KOPT-K1 (cell line): Measurements from ENCODE around the gene FMN1.

Experiments used
- H3K27ac ChIP-seq: fragments of 200-600 bp; sonication (generic); 2 replicates; pipeline ENCODE4 v1.5.1; 2016; ENCODE audit warnings: antibody characterized with exemption, mild to moderate bottlenecking, low read depth, low read length; ENCODE audit not compliant: poor library complexity, severe bottlenecking
- H3K36me3 ChIP-seq: fragments of 200-600 bp; sonication (generic); 2 replicates; pipeline ENCODE4 v1.5.1; 2017; ENCODE audit warnings: antibody characterized with exemption, mild to moderate bottlenecking, low read length, moderate library complexity; ENCODE audit not compliant: insufficient read depth
- H3K9me3 ChIP-seq: fragments of 200-600 bp; sonication (generic); 2 replicates; pipeline ENCODE4 v1.5.1; 2017; ENCODE audit warnings: antibody characterized with exemption, low read length, mild to moderate bottlenecking; ENCODE audit not compliant: insufficient read depth, poor library complexity, severe bottlenecking

Gene FMN1

GRCh38 chr15:33125894-33126537, 68.5 kb downstream of the FMN1 start:
- H3K27ac ChIP-seq: peak overlapping the region; percentile 85
- H3K9me3 ChIP-seq: no peaks in the 10 kb centered on the region
- no peaks in the 10 kb centered on the region for H3K36me3 ChIP-seq

- Histone ChIP-seq H3K36me3 (no peaks in the 10 kb centered on the region), H3K27ac (peak overlapping the region; percentile 85), H3K9me3 (no peaks in the 10 kb centered on the region)
Measured at GRCh38 chr15:33124811-33125210, 69.7 kb downstream of the FMN1 start.

DNA sequence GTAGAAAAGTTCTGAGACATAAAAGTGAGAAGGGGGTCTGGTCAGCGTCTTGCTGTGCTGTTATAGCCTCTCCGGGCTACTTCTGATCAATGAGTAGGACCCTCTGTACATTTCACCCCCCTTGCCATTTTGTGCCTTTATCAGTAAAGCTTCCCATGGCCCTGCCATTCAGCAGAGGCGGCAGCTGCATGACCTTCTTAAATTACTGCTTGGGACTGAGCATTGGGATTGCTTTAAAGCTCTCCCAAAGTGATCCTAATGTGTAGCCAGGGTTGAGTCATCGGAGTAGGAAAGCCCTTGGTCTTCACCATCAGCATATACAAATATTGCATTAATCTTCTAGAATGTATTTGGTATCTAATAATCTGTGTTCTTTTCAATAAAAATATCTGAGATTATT, 70.2 kb downstream of the FMN1 start:
- H3K9me3 ChIP-seq: no peaks in the 10 kb centered on the region
- no peaks in the 10 kb centered on the region for H3K36me3 ChIP-seq
- no peak overlapping the region for H3K27ac ChIP-seq

- H3K27ac ChIP-seq: no peak overlapping the region
- H3K36me3 ChIP-seq: no peaks in the 10 kb centered on the region
- no peaks in the 10 kb centered on the region for H3K9me3 ChIP-seq
Measured at GRCh38 chr15:33119865-33120264, 74.6 kb downstream of the FMN1 start.

DNA sequence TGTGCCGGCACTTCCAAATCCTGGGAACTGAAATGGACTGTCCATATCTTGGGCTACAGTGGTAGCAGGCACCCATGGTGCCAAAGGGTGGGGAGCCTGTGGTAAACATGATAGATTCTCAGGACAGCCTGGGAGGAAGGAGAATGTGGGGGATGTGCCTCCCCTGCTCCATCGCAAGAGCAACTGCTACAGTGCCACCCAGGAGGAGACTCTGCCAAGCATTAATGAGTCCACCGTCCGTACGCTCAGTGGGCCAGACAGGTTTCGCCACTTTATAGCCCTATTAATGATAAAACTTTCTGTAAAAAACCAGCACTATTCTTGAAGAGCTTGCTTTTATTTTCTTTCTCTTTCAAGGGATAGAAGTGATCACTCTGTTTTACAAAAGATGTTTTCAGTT, 75.2 kb downstream of the FMN1 start:
- Histone ChIP-seq H3K9me3 (no peaks in the 10 kb centered on the region), H3K36me3 (no peaks in the 10 kb centered on the region), H3K27ac (no peak overlapping the region)

GRCh38 chr15:33116198-33116597, 78.3 kb downstream of the FMN1 start:
- Histone ChIP-seq H3K36me3 (no peaks in the 10 kb centered on the region), H3K27ac (no peak overlapping the region), H3K9me3 (no peaks in the 10 kb centered on the region)

DNA sequence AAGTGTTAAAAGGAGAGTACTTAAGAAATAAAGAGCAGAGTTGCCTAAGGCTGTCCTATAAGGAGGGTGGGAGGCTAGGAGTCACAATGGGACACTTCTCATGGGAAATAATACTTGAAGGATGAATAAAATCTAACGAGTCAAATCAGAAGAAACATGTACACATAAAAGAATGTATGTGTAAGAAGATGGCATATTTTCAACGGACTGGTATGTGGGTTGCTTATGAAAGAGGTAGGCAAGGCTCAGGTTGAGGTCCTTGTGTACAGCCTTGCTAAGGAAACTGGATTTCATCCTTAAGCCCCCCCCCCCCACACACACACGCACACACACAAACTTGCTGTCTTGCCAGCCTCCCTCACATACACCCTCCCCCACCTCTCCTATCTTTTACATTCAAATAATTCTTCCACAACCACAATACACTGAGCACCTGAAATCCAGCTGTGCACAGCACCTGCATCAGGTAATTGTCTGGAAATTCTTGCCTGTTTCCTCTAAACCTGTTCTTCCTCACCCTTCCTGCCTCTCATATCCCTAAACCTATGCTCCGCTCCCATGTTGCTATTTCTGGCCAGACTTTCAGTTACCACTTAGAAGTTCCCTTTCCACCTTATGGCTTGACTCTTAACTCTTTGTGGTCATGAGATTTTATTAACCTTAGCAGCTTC, 79.2 kb downstream of the FMN1 start:
- Histone ChIP-seq H3K9me3 (no peaks in the 10 kb centered on the region), H3K36me3 (no peaks in the 10 kb centered on the region), H3K27ac (no peak overlapping the region)

- H3K9me3 ChIP-seq: no peaks in the 10 kb centered on the region
- H3K27ac ChIP-seq: no peak overlapping the region
- no peaks in the 10 kb centered on the region for H3K36me3 ChIP-seq
Measured at GRCh38 chr15:33114374-33114717, 80.2 kb downstream of the FMN1 start.

DNA sequence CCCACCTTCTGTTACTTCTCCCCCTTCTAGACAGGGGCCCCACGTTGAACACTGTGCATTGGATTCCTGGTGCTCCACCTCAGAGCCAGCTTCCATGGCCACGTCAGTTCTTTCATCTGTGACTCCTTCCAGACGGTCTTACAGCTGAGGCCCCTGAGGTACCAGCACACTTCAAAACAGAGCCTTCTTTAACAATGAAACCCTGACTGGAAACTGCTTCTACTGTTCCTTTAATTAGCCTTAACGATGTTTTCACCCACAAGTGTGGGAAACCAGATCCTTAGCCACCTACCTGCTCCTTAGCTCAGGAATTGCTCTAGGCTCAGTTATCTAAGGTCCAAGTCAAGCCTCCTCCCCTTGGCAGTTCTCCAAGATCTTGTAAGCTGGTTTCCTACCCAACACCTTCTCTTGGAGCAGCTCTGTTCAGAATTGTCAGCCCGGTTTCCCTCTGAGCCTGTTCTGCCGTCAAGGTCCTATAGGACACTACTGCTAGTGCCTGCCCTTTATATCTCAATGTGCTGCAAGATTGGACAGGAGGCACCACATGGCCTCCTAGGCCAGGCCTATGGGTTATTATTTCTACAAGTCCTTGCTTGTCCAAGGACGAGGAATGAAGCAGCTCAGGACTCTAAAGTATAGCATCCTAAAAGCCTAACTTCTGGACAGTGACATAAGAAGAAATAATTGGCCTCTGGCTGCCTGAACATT, 80.7 kb downstream of the FMN1 start:
- H3K9me3 ChIP-seq: no peaks in the 10 kb centered on the region
- H3K27ac ChIP-seq: no peak overlapping the region
- no peaks in the 10 kb centered on the region for H3K36me3 ChIP-seq

GRCh38 chr15:33112541-33113105, 81.9 kb downstream of the FMN1 start:
- Histone ChIP-seq H3K36me3 (no peaks in the 10 kb centered on the region), H3K9me3 (no peaks in the 10 kb centered on the region), H3K27ac (no peak overlapping the region)

GRCh38 chr15:33111041-33111451, 83.5 kb downstream of the FMN1 start:
- Histone ChIP-seq H3K9me3 (no peaks in the 10 kb centered on the region), H3K27ac (no peak overlapping the region), H3K36me3 (no peaks in the 10 kb centered on the region)

DNA sequence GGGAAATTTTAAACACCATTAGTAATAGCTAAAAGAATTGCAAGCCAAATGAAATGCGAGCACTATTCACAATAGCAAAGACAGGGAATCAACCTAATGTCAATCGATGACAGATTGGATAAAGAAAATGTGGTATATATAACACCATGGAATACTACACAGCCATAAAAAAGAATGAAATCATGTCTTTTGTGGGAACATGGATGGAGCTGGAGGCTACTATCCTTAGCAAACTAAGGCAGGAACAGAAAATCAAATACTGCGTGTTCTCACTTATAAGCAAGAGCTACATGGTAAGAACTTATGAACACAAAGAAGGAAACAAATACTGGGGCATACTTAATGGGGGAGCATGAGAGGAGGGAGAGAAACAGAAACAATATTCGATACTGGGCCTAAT, 85.2 kb downstream of the FMN1 start:
- Histone ChIP-seq H3K36me3 (no peaks in the 10 kb centered on the region), H3K9me3 (no peaks in the 10 kb centered on the region), H3K27ac (no peak overlapping the region)

DNA sequence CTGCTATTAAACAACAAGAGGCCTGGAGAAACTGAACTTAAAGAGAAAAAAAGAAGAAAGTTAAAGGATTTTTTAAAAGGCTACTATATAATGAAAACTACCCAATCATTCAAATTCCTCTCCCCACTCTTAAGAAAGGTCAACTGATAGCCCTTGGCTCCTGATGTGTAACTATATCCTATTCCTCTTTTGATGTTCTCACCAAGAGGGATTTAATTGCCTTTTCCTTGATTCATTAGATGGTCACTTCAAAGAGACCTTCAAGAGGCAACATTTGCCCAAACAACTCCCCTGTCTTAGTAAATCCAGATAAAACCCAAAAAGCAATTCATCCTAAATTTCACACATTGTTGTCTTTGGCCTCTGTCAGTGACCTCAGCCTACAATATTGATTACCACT, 86.0 kb downstream of the FMN1 start:
- no peaks in the 10 kb centered on the region for H3K9me3 ChIP-seq
- H3K36me3 ChIP-seq: no peaks in the 10 kb centered on the region
- no peak overlapping the region for H3K27ac ChIP-seq

- no peak overlapping the region for H3K27ac ChIP-seq
- no peaks in the 10 kb centered on the region for H3K36me3 ChIP-seq
- H3K9me3 ChIP-seq: no peaks in the 10 kb centered on the region
Measured at GRCh38 chr15:33107950-33108349, 86.6 kb downstream of the FMN1 start.

- Histone ChIP-seq H3K9me3 (no peaks in the 10 kb centered on the region), H3K36me3 (no peaks in the 10 kb centered on the region), H3K27ac (peak overlapping the region; percentile 25)
Measured at GRCh38 chr15:33104212-33104611, 90.3 kb downstream of the FMN1 start.
